Right cardiac atrium (tissue), 5 donors: ENCODE data around the gene HS6ST1. TPM values are rescaled to one million over a fixed set of nuclear protein-coding genes. Genes with fewer than 3 reads are reported as not detected.
"Not testable (repeated sequence)": the region's sequence is repeated elsewhere in the genome, so short reads cannot be mapped to it uniquely, and the experiment has no call there.

Source experiments
- ATAC-seq, 2 donors: fragments of 200-7000 bp; cut with Tn5 transposase; one replicate each; pipeline versions ENCODE4 v1.8.0 to v1.9.1; 2020; ENCODE audit warnings: moderate library complexity in 2 of 2, mild to moderate bottlenecking in 1 of 2
- DNase-seq, 3 donors: peaks; one replicate each; pipeline ENCODE4 v3.0.0-alpha.2; 2020
- H3K27ac ChIP-seq: one replicate; pipeline ENCODE4 v1.5.1; 2013; ENCODE audit warnings: mild to moderate bottlenecking, low read length, control low read depth, moderate library complexity
- H3K27me3 ChIP-seq: one replicate; pipeline ENCODE4 v1.6.1; 2013; ENCODE audit not compliant: control insufficient read depth, insufficient read depth
- H3K4me1 ChIP-seq: one replicate; pipeline ENCODE4 v1.6.1; 2013; ENCODE audit warnings: low read length; ENCODE audit not compliant: control insufficient read depth, insufficient read depth
- H3K4me3 ChIP-seq: one replicate; pipeline ENCODE4 v1.5.1; 2013; ENCODE audit warnings: low read length, control low read depth
- H3K9me3 ChIP-seq: one replicate; pipeline ENCODE4 v1.6.1; 2013; ENCODE audit warnings: low read length; ENCODE audit not compliant: control insufficient read depth
- WGBS: extraction: QIAGEN DNeasy Blood & Tissue Kit; methylation state at CpG from one replicate; pipeline ENCODE4 v1.1.7; 2013; 5-methylcytosine and 5-hydroxymethylcytosine counted together
- intact Hi-C, 4 donors: fragments of 100-400 bp; cut with DNase I; formaldehyde crosslinking; loops; one replicate each; pipeline versions ENCODE4 v1.11.0 to v1.14.0; 2022 to 2023
- polyA plus RNA-seq: library from polyadenylated mRNA; stranded (reverse); fragments of 200-250 nt; gene quantifications from one replicate; pipeline ENCODE4 v1.2.3, GENCODE V29; 2013
- total RNA-seq, 4 donors: library from RNA; stranded (reverse); fragmentation: NEBNext Ultra II Directional; extraction: Animal tissue kit (Norgen Biotek cat#: 25700); gene quantifications; one replicate each; pipeline ENCODE4 v1.2.1, GENCODE V29; 2021
- donor health status: healthy with polysubstance abuse.
- donor health status: DM: no; HTN: yes; CAD: no.
- donor health status: DM: no; HTN: no; CAD: no.
- donor health status: DM: no; HTN: yes; CAD: no; lungs with severe emphysema.
- donor health status: DM: yes; HTN: yes; CAD: no.

The HS6ST1 gene
- total and polyA plus RNA-seq, 5 donors: 13.3 to 28.4 (median 19.8) TPM

DNA sequence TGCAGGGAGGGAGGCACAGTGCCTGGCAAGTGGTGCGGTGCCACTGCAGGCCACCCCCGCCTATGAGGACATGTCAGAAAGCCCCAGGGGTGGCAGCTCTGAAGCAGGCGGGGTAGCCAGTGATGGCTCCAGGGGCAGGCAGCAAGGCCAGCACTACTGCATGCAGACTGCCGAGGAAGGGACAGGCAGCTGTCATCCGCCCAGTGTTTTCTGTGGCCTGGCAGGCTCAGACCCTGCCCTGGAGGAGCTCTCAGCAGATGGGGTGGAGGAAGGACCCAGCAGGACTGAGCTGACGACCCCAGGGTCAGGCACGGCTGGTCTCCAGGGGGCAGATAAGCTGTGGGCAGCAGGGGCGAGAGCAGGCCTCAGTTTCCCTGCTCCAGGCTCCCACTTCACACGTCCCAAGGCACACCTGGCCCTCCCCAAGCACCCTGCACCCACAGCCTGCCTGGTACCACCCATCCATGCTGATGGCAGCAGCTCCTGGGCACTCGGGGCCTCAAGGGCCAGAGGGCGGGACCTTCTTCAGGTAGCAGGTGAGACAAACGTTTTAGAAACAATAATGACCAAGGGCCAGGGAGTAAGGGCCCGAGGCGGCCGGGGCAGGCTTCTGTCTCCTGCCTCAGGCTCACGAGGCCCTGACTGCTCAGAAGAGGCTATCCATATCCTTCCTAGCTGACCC lies 48.5 kb downstream of the HS6ST1 start:
- no peak for ATAC-seq
- 85% methylated on average over 16 of the region's 16 CpGs for WGBS
- no peaks in the 10 kb centered on the region for H3K9me3 ChIP-seq
- peak in 2 of 3 donors; percentile 17 to 29 for DNase-seq
- intact Hi-C loops: no loop called here
- no peak overlapping the region for H3K27ac ChIP-seq
- no peak overlapping the region for H3K4me3 ChIP-seq
- no peaks in the 10 kb centered on the region for H3K4me1 ChIP-seq
- no peaks in the 10 kb centered on the region for H3K27me3 ChIP-seq

DNA sequence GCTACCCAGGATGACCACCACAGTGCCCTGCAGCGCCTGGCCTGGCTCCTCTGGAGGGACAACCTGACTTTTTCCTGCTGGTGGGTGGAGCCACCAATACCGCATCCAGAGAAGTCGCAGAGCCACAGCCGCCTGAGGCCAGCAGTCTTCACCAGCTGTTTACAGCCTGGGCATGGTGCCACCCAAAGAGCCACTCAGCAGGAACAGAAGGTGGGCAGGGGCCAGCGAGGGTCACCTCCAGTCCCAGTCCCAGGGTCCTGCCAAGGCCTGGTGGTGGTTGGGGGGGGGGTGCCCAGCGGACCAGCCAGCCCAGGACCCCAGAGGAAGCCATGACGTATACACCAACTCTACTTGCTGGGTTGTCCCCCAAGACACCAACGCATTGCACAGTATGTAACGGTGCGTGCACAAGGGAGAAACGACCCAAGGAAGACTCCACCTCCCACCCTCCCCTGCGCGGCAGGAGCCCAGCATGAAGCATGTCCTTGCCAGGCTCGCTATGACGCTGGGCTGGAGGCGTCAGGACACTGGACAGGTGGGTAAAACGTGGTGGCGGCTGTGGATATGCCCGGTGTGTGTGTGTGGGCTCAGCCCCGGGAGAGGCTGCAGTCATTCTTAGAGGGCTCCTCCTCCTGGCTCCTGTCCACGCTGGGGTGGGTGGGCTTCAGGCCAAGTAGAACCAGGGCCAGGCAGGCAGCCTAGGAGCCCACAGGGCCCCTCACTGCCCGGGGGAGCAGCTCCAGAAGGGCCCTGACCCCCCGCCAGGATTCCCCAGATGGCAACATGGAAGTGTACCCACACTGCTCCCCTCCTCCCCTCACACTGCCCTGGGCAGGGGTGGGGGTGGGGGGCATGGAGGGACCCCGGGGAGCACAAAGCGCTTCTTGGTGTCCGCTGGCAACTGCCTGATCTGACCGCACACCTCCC lies 49.3 kb downstream of the HS6ST1 start:
- H3K27me3 ChIP-seq: no peaks in the 10 kb centered on the region
- no peak overlapping the region for H3K27ac ChIP-seq
- no peaks in the 10 kb centered on the region for H3K9me3 ChIP-seq
- ATAC-seq (no peak), DNase-seq (peak in 2 of 3 donors; percentile 10 to 41)
- H3K4me1 ChIP-seq: no peaks in the 10 kb centered on the region
- intact Hi-C loops: no loop called here
- no peak overlapping the region for H3K4me3 ChIP-seq
- 88% methylated on average over 27 of the region's 27 CpGs for WGBS

DNA sequence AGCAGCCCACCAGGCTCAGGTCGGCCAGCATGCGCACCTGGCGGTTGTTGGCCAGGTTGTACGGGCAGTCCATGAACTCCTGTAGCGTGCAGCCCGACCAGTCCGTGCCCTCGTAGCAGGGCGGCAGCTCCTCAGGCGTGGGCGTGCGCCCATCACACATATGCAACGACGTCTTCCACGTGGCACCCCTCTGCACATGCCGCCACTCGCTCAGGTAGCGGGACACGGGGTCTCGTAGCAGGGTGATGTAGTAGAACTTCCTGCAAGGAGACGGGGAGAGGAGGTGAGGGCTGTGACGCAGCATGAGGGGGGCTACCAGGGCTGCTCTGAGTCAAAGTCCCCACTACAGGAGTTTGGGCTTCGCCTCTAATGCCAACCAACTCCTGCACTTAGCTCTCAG lies 50.1 kb downstream of the HS6ST1 start:
- H3K4me1 ChIP-seq, ATAC-seq, H3K9me3 ChIP-seq, H3K27ac ChIP-seq, intact Hi-C loops, H3K27me3 ChIP-seq, H3K4me3 ChIP-seq: not testable (repeated sequence)
- peak in 2 of 3 donors; percentile 7 to 25 for DNase-seq
- WGBS: 95% methylated on average over 19 of the region's 23 CpGs

DNA sequence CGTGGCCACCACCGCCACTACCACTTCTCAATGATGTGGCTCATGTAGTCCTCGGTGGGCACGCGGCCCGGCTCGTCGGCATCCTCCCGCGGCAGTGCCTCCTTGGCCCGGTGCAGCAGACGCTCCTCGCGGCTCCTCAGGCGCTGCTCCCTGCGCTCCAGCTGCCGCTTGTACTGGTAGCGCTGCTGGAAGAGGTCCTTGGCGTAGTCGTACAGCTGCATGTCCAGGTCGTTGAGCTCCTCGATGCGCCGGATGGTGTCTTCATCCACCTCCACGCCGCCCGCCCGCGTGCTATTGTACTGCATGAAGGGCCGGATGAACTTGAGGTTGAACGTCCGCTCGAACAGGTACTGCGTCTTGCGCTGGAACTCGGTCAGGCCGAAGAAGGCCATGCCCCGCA lies 50.5 kb downstream of the HS6ST1 start:
- H3K27ac ChIP-seq, H3K4me1 ChIP-seq, H3K27me3 ChIP-seq, H3K4me3 ChIP-seq, intact Hi-C loops, H3K9me3 ChIP-seq, ATAC-seq: not testable (repeated sequence)
- 97% methylated on average over 37 of the region's 38 CpGs for WGBS
- DNase-seq: peak; percentile 8 to 45 (median 27)

DNA sequence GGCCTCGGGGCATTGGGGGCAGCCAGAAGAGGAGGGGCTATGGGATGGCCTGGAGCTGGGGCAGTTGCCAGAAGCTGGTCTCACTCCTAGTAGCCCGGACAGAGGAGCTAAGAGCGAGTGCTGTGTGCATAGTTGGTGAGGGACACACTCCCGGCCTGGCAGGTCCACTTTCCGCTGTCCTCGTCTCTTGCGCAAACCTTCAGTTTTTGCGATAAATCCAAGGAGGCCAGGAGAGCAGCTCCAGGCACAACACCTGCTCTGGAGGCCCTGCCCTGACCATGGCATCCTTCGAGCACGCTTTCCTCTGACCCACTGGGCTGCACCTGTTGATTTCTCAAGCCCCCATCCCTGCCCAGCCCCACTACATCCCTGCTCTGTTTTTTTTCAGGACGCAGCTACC lies 51.0 kb downstream of the HS6ST1 start:
- not testable (repeated sequence) for H3K27ac ChIP-seq, H3K4me3 ChIP-seq
- DNase-seq: peak in 2 of 3 donors; percentile 4 to 39

DNA sequence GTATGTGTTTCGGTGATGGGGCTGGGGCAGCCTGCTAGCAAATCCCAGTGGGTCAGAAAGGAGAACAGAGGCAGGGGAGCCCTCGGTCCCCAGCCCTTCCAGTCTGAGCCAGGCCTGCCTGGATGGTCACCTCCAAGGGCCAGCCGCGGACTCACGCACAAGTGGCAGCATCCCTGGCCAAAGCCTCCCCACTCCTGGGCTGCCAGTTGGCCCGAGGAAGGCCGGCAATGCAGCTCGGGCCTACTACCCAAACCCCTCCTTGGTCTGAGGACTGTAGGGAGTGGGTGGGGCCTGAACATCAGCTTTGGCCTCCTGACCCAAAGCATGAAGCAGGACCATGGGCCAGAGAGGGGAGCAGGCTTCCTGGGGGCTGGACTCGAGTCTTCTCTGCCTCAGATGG lies 51.5 kb downstream of the HS6ST1 start:
- H3K9me3 ChIP-seq, H3K4me3 ChIP-seq, H3K27ac ChIP-seq, ATAC-seq, intact Hi-C loops, H3K4me1 ChIP-seq, H3K27me3 ChIP-seq: not testable (repeated sequence)
- peak in 1 of 3 donors; percentile 50 for DNase-seq
- WGBS: 69% methylated on average over 6 of the region's 9 CpGs

More for the DNA sequence above, 51.0 kb downstream of the HS6ST1 start:
- peak in 1 of 2 donors; percentile 7 for ATAC-seq
- intact Hi-C loops, H3K4me1 ChIP-seq, H3K27me3 ChIP-seq, H3K9me3 ChIP-seq: not testable (repeated sequence)
- WGBS: 89% methylated on average over 11 of the region's 11 CpGs

DNA sequence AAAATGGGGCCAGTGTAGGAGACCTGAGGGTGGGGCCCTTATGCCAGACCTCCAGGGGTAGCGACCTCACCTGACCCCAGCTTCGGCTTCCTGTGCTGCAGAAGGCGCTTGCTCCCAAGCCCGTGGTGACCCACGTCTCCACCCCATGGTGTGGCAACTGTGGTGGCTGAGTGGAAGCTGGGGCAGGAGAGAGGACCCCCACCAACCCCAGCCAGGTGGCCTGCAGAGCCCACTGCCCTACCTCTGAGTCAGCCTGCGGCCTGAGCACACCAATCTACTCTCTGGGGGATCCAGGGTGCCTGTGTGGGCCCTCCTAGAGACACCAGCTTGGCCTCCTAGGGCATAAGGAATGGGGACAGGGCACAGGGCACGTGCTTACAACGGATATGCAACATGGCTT lies 52.2 kb downstream of the HS6ST1 start:
- H3K9me3 ChIP-seq, H3K27me3 ChIP-seq, DNase-seq, H3K27ac ChIP-seq, H3K4me3 ChIP-seq, H3K4me1 ChIP-seq, ATAC-seq, intact Hi-C loops: not testable (repeated sequence)
- WGBS: 94% methylated on average over 8 of the region's 8 CpGs

DNA sequence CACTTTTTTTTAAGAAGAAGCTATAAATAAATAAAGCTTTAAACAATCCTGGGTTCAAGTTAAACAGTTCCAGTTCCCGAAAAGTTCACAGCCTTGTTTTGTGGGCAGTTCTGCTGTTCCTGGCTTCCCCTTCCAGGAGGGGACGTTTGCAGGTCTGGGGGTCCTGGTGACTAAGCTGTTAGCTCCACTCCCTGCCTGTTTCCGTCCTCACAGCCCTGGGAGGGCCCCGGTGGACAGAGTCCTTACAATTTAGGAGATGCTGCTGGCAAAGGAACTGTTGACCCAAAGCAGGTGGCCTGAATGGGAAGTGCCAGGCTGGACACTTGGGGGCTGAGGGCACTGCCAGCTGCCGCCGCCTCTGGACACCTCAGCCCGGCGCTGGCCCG lies 53.1 kb downstream of the HS6ST1 start:
- H3K27me3 ChIP-seq, H3K9me3 ChIP-seq, DNase-seq, H3K4me1 ChIP-seq, H3K27ac ChIP-seq, intact Hi-C loops, ATAC-seq, H3K4me3 ChIP-seq: not testable (repeated sequence)
- WGBS: 66% methylated on average over 4 of the region's 9 CpGs

DNA sequence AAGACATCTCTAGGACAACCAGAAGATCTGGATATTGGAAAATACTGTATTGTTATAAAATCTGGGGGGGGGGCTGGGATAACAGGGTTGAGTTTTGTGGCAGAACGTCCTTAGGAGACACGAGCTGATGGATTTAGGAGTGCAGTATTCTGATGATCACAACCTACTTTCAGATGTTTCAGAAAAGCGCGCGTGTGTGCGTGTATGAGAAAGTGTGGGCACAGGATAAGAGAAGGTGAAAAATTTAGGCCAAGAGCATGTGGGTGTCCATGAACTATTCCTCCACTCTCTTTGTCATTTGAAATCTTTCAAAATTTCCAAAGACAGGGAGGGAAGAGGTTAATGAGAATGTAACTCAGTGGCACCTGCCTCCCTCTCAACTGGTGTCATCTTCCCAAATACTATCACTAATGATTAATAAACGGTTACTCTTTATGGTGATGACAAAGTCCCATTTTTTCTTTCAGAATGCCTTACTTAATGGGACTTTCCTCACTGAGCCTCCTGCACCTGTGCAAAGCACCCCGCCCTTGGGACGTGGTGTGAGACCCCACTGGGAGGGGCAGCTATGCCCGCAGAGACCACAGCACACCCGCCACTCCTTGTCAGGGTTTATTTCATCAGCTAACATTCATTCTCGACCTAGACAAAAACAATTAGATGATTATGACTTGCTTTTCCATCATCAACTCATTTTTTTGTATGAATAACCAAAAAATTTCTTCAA lies 53.6 kb downstream of the HS6ST1 start:
- DNase-seq (no peak), ATAC-seq (no peak)
- H3K9me3 ChIP-seq: no peaks in the 10 kb centered on the region
- 83% methylated on average over 12 of the region's 12 CpGs for WGBS
- H3K27me3 ChIP-seq: no peaks in the 10 kb centered on the region
- H3K4me3 ChIP-seq: no peak overlapping the region
- intact Hi-C loops: no loop called here
- no peak overlapping the region for H3K27ac ChIP-seq
- no peaks in the 10 kb centered on the region for H3K4me1 ChIP-seq

DNA sequence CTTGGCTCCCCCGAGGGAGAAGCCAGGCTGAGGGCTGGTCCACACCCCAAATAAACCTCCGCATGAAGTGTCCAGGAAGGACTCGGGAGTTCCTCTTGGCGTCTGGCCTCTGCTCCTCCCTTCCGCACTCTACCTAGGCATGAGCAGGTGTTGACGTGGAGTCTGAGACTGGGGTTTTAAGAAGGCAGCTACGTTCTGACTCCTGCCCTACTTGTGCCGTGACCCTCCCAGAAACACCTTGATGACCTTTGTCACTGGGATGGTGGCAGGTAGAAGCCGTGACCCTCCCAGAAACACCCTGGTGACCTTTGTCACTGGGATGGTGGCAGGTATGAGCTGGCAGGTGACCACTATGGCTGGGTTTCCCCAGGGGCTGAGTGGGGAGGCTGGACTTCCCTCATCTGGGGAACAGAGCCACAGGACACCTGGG lies 54.8 kb downstream of the HS6ST1 start:
- DNase-seq (no peak), ATAC-seq (no peak)
- H3K4me1 ChIP-seq: no peaks in the 10 kb centered on the region
- no peak overlapping the region for H3K4me3 ChIP-seq
- no peaks in the 10 kb centered on the region for H3K9me3 ChIP-seq
- whole genome bisulfite sequencing: 89% methylated on average over 9 of the region's 9 CpGs
- no peak overlapping the region for H3K27ac ChIP-seq
- intact Hi-C loops: no loop called here
- no peaks in the 10 kb centered on the region for H3K27me3 ChIP-seq
